GM21529 (cell line): ENCODE measurements around the gene LGR6.
A peak's percentile ranks its signal among the peaks of the same experiment; 100 is the strongest.
"Not testable (repeated sequence)": the region's sequence is repeated elsewhere in the genome, so short reads cannot be mapped to it uniquely, and the experiment has no call there.

Source experiments
- ATAC-seq: cut with Tn5 transposase; IDR thresholded peaks from one replicate; pipeline ENCODE4 v1.9.1; 2021; ENCODE audit not compliant: unreplicated experiment

The LGR6 gene

DNA sequence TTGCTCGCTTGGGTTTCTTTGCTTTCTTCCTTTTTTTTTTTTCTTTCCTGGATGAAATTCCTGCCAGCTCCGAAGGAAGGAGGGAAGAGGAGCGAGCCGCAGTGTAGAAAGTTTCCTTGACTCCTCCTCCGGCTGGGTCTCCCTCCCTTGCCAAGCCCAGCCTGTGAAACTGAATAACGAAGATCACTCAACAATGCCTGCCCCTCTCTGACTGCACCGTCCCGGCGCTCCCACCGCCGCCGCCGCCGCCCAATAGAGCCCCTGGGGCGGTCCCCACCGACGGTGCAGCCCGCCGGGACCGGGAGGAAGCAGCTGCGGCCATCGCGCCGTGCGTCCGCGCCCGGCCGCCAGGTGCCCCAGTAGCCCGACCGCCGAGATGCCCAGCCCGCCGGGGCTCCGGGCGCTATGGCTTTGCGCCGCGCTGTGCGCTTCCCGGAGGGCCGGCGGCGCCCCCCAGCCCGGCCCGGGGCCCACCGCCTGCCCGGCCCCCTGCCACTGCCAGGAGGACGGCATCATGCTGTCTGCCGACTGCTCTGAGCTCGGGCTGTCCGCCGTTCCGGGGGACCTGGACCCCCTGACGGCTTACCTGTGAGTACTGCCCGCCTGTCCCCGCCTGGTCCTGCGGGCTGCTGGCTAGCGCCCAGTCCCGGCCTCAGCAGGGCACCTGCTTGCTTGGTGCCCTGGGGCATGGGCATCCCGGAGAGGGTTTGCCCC is at the start of gene LGR6:
Gene LGR6 (plus strand): TSS at position 186 of the 714 bp plus-strand sequence. CDS start 191 bp downstream, at position 377.
- no peak for ATAC-seq

DNA sequence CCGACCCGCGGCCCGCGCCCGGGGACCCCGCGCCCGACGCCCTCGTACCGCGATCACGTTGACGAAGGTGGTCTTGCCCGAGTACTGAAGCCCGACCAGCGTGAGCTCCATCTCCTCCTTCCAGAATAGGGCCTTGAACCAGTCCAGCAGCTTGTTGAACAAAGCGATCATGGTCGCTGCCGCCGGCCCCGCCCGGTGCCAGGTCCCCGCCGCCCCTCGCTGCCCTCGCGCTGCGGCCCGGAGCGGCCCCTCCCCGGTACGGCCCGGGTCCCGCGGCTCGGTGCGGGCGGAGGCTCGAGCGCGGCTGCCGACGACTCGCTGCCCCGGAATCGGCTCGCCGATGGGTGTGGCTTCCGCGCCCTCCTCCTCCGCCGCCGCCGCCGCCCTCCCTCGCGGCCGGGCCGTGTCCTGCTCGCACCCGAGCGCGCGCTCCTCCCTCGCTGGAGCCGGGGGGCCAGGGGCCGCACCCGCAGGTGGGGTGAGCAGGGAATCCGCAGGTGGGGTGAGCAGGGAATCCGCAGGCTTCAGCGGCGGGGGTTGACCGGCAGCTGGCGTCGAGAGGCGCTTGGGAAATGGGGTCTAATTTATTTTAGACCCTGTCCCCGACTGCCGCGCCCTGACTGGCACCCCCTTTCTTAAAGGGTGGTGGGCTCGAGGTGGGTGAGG is 49.1 kb upstream of the LGR6 start, which contains the start of gene ARL8A:
Gene ARL8A (minus strand): TSS at position 336 of the 666 bp plus-strand sequence. CDS start 165 bp downstream, at position 171.
- peak; percentile 72 for ATAC-seq

DNA sequence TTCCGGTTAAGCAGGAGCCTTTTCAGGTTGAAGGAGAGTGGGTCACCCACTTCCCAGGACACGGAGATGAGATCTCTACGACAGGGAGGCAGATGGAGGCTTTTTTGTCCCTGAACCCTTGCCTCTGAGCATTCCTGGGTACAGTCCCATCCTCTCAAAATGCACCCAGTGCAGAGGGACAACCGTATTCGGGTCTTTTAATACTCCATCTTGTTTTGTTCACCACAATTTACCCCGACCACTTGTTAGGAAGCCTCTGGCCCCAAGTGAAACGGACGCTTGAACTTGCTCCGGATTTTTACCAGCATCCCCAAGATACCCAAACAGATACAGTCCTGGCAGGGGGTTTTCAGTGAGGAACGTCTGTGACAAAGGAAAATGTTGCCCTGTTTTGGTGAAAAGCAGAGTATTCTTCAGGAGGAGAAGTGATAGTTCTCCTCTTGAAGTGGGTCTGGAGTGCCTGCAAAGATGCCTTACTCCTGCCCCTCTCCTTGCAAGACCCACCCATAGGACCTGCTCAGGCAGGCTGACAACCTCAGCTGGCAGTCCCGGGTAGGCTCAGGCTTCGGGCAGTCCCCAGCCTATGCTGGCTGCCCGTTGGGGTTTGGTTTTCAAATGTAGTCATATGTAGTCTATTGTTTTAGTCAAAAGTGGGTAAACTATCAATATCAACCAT is 48.4 kb upstream of the LGR6 start:
- no peak for ATAC-seq

- ATAC-seq, result not testable (repeated sequence)
These were observed 47.9 kb upstream of the LGR6 start for GRCh38 chr1:202145744-202146140.

DNA sequence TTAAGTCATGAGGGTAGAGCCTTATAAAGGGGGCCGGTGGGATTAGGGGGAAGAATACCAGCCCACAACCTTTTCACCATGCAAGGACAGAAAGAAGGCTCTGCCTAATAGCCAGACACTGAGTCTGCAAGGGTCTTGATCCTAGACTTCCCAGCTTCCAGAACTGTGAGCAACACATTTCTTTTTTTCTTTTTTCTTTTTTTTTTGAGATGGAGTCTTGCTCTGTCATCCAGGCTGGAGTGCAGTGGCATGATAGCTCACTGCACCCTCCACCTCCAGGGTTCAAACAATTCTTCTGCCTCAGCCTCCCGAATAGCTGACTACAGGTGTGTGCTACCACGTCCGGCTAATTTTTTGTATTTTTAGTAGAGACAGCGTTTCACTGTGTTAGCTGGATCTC is 47.3 kb upstream of the LGR6 start:
- no peak for ATAC-seq

DNA sequence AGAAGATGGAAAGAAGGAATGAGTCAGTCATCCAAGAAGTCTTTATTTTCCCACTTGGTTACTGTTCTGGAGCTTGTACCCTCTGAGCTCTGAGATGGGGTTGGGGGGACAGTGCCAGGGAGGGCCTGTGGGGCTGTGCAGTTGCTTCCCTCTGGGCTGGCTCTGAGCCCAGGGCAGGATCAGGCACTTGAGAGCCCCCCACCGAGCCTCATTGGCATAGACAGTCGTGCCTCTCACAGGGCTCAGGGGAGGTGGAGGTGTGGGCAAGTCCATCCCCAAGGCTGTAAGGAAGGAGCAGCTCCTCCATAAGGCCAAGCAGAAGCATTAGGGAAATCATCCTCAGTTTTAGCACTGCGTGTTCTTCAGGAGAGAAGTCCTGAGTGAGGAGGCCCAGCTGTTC is 46.6 kb upstream of the LGR6 start:
- no peak for ATAC-seq

GRCh38 chr1:202148391-202148790 is 45.2 kb upstream of the LGR6 start:
- no peak for ATAC-seq

GRCh38 chr1:202149566-202149965 is 44.0 kb upstream of the LGR6 start:
- ATAC-seq, result no peak

DNA sequence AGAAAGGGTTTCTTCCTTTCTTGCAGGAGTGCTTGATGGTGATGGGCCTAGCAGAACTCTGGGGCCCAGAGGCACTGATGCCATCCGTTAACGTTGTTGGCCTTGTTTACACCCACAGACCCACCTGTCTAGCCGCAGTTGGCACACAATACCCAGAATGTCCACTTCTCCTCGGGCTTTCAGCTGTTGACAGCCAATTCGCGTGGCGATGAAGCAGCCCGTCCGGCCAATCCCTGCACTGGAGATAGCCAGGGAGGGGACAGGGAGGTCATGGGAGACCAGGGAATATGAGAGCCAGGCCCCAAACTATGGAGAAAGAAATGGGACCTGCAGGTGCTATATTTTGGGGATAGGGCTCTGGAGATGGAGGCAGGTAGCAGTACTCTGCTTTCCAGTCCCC is 43.4 kb upstream of the LGR6 start:
- ATAC-seq, result no peak

DNA sequence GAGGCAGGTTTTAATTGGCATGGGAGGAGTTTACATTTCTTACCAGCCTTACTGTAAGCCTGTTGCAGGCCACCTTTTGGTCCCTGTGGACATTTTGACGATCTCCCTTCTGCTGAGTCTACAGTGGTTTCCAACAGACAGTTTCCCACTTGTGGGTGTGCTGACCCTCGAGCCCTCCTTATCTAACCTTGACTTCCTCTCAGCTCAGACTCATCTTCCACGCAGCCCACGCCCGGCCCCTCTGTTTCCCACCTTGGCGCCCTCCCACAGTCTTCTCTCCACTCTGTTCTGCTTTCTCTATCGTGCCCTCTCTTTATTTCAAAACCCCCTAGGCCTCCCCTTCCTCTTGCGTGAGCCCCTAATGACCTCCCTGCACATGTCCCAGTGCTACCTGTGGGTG is 43.0 kb upstream of the LGR6 start:
- no peak for ATAC-seq

- no peak for ATAC-seq
These were observed 42.6 kb upstream of the LGR6 start for GRCh38 chr1:202151045-202151444.

DNA sequence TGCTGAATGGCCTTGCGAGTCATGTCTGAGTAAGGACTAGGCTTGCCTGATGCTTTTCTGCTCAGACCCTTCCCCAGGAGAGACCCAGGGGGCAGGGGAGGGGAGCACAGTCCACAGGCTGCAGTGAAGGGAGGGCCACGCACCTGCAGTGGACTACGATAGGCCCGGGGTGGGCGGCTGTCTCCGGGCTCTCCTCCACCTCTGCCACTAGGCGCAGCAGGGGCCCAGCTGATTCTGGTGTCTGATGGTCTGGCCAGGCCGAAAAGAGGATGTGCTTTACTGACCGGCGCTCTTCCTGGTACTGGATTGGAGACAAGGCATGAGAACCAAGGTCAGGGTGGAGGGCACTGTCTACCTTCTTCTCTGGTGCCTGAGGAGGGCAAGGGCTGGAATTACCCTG is 41.2 kb upstream of the LGR6 start:
- ATAC-seq, result no peak

DNA sequence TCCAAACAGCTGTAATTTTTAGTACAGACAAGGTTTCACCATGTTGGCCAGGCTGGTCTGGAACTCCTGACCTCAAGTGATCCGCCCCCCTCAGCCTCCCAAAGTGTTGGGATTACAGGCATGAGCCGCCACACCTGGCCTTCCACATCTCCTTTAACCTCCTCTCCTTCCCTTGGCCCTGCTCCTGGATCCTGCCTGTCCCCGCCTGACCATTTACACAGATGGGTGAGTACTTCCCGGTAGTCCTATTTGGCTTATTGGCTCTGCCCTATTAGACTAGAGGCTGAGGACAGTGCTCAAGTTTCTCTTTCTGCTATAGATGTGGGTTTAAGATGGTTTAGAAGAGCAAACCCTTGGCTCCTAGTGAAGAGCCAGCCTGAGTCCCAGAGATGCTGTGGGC is 40.3 kb upstream of the LGR6 start:
- no peak for ATAC-seq

DNA sequence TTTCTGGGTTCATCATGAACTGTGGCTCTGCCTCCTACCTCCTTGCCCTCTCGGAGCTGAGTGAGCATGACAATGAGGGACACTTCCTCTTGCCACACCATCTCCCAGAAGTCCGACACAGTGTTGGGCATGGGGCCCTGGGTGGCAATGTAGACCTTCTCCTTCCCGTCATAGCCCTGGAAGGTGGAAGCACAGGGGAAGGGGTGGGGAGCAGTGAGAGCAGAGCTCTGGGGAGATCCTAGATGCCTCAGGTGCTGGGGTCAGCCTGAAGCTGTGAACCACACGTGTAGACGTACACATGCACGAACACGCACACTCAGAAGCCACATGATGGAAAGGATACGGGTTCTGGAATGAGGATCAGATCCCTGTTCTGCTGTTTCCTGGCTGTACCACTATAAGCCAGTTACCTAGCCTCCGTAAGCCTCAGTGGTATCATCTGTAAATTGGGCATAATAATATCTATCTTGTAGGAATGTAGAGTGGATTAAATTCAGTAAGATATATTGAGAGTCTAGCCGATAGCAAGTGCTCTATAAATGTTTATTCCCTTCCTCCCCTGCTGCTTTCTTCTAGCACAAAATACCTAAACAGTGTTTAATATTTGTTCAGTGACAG is 39.3 kb upstream of the LGR6 start:
- no peak for ATAC-seq

DNA sequence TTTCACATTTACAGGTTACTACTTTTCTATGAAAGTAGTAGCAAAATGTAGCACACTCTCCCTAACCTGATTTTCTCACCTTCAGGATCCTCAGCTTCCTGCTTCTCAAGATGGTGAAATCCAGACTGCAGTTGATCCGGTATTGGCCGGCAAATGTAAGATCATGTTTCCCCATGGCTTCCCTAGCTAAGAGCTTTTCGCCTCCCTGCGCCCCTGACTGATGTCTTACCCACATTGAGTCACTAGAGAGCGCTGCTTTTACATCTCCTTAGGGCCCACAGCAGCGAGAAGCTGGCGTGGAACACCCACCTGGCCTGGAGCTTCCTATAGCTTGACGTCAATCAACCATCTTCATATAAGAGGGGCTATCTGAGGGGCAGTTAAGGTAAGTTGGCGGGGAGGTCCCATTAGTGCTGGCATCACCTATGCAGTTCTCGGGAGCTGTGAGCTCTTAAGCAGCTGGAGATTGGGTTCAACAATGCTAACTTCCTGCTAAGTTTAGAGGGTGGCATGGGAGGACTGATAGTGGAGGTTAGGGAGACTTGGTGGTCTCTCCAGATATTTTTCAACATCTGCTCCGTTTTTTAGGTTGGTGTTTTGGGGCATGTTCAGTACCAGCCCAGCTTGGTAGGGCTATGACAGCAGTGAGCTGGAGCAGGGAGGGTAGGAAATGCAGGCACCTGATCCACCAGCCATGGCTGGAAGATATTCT is 38.7 kb upstream of the LGR6 start:
- ATAC-seq, result no peak

- ATAC-seq, result no peak
These were observed 38.0 kb upstream of the LGR6 start for GRCh38 chr1:202155478-202156021.

DNA sequence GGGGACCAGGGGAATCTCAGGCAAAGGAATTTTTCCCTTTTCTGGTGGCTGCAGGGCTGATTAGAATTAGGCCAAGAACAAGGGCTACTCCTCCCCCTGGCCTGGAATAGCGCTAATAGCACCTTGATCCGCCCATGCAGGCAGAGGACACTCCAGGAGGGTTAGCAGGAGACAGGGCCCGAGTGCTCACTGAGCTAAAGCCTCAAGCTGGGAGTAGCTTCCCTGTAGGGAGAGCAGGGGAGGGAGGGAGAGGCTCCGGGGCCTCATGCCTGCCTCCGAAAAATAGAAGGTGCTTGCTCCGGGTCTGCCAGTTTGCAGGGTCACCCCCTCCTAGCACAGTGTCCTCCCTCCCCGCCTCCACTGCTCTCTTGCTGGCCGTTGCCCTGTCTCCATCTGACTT is 37.0 kb upstream of the LGR6 start:
- ATAC-seq, result no peak

- ATAC-seq, result no peak
These were observed 35.7 kb upstream of the LGR6 start for GRCh38 chr1:202157945-202158344.

GRCh38 chr1:202158810-202159533 is 34.6 kb upstream of the LGR6 start:
- ATAC-seq, result no peak
